GM19324 (cell line): ENCODE results near the gene ARL14.
"Not testable (repeated sequence)": the region's sequence is repeated elsewhere in the genome, so short reads cannot be mapped to it uniquely, and the experiment has no call there.

Experiments
- ATAC-seq: cut with Tn5 transposase; IDR thresholded peaks from one replicate; pipeline ENCODE4 v1.9.1; 2021; ENCODE audit warnings: mild to moderate bottlenecking, moderate library complexity; ENCODE audit not compliant: unreplicated experiment, low FRiP score

ARL14 gene

GRCh38 chr3:160675566-160676124, 1.3 kb upstream of the ARL14 start:
- no peak for ATAC-seq

- no peak for ATAC-seq
Observed at GRCh38 chr3:160677459-160677881, 510 bp downstream of the ARL14 start.

GRCh38 chr3:160678292-160678842, 1.4 kb downstream of the ARL14 start:
- ATAC-seq: no peak

GRCh38 chr3:160684368-160684740, 7.4 kb downstream of the ARL14 start:
- no peak for ATAC-seq

GRCh38 chr3:160685144-160685766, 8.3 kb downstream of the ARL14 start:
- ATAC-seq: no peak

GRCh38 chr3:160686955-160687535, 10.1 kb downstream of the ARL14 start:
- ATAC-seq: no peak

- no peak for ATAC-seq
Observed at GRCh38 chr3:160691151-160691550, 14.2 kb downstream of the ARL14 start.

GRCh38 chr3:160691962-160692361, 15.0 kb downstream of the ARL14 start:
- ATAC-seq: no peak

GRCh38 chr3:160693191-160693590, 16.2 kb downstream of the ARL14 start:
- ATAC-seq: no peak

- no peak for ATAC-seq
Observed at GRCh38 chr3:160694345-160694744, 17.4 kb downstream of the ARL14 start.

- ATAC-seq: no peak
Observed at GRCh38 chr3:160695003-160695402, 18.0 kb downstream of the ARL14 start.

- ATAC-seq: no peak
Observed at GRCh38 chr3:160695915-160696327, 19.0 kb downstream of the ARL14 start.

- ATAC-seq: no peak
Observed at GRCh38 chr3:160697637-160698380, 20.8 kb downstream of the ARL14 start.

- ATAC-seq: no peak
Observed at GRCh38 chr3:160698599-160699195, 21.7 kb downstream of the ARL14 start.

GRCh38 chr3:160701490-160701889, 24.5 kb downstream of the ARL14 start:
- ATAC-seq: no peak

GRCh38 chr3:160702290-160702689, 25.3 kb downstream of the ARL14 start:
- no peak for ATAC-seq

- no peak for ATAC-seq
Observed at GRCh38 chr3:160703974-160704373, 27.0 kb downstream of the ARL14 start.

GRCh38 chr3:160707187-160707794, 30.3 kb downstream of the ARL14 start:
- ATAC-seq: peak; percentile 73

GRCh38 chr3:160709477-160710182, 32.7 kb downstream of the ARL14 start:
- ATAC-seq: no peak

- not testable (repeated sequence) for ATAC-seq
Observed at GRCh38 chr3:160713144-160713543, 36.2 kb downstream of the ARL14 start.
